ENCODE data around the gene CBR3. TPM values are rescaled to one million over a fixed set of nuclear protein-coding genes. Genes with fewer than 3 reads are reported as not detected.

Gene CBR3
- total RNA-seq: 3.4 to 7.4 TPM (median 3.5 TPM) in 3 replicates
- long read RNA-seq, partial matches to known transcripts: 0 of 4 reads
- long read RNA-seq, other reads (novel, unspliced or antisense): 1 of 4 reads

DNA sequence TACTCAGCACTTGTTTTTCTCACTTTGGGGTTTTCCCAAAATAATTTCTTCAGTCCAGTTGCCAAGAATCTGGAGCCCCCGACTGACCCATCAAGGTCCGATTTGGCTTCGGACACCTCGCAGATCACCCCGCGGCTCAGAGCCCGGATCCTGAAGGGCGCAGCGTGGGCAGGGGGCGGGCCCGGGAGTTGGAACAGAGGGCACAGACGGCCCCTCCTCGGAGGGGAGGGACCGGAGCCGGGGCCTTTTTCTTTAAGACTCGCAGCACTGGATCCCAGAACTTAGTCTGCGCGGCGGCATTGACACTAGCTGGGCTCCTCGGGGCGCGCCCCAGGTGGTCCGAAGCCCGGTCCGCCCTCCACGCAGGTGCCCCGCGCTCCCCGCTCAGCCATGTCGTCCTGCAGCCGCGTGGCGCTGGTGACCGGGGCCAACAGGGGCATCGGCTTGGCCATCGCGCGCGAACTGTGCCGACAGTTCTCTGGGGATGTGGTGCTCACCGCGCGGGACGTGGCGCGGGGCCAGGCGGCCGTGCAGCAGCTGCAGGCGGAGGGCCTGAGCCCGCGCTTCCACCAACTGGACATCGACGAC is at the start of gene CBR3:
CBR3 (plus strand) TSS at position 277 of the 588 bp plus-strand sequence; CDS start at position 391, 114 bp downstream.
- H3K4me1 Mint-ChIP-seq (ENCODE audit: low read depth): peaks cover 19% of the 10 kb centered on the region
- TF ChIP-seq, protein P1, sequence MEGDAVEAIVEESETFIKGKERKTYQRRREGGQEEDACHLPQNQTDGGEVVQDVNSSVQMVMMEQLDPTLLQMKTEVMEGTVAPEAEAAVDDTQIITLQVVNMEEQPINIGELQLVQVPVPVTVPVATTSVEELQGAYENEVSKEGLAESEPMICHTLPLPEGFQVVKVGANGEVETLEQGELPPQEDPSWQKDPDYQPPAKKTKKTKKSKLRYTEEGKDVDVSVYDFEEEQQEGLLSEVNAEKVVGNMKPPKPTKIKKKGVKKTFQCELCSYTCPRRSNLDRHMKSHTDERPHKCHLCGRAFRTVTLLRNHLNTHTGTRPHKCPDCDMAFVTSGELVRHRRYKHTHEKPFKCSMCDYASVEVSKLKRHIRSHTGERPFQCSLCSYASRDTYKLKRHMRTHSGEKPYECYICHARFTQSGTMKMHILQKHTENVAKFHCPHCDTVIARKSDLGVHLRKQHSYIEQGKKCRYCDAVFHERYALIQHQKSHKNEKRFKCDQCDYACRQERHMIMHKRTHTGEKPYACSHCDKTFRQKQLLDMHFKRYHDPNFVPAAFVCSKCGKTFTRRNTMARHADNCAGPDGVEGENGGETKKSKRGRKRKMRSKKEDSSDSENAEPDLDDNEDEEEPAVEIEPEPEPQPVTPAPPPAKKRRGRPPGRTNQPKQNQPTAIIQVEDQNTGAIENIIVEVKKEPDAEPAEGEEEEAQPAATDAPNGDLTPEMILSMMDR (IDR thresholded peaks at IDR 0.05): no peak
- H3K4me3 Mint-ChIP-seq (ENCODE audit: unreplicated experiment): peak within 1 kb of the TSS; percentile 87
- no peaks in the 10 kb centered on the region for H3K27me3 Mint-ChIP-seq (ENCODE audit: low read depth)
- peak; percentile 92 for DNase-seq (ENCODE audit: low spot score)
- H3K9me3 Mint-ChIP-seq (ENCODE audit: low read depth): no peaks in the 10 kb centered on the region
- peak within 1 kb of the TSS; percentile 88 for H3K27ac Mint-ChIP-seq (ENCODE audit: unreplicated experiment)
- H3K36me3 Mint-ChIP-seq (ENCODE audit: low read depth): no peaks in the 10 kb centered on the region

DNA sequence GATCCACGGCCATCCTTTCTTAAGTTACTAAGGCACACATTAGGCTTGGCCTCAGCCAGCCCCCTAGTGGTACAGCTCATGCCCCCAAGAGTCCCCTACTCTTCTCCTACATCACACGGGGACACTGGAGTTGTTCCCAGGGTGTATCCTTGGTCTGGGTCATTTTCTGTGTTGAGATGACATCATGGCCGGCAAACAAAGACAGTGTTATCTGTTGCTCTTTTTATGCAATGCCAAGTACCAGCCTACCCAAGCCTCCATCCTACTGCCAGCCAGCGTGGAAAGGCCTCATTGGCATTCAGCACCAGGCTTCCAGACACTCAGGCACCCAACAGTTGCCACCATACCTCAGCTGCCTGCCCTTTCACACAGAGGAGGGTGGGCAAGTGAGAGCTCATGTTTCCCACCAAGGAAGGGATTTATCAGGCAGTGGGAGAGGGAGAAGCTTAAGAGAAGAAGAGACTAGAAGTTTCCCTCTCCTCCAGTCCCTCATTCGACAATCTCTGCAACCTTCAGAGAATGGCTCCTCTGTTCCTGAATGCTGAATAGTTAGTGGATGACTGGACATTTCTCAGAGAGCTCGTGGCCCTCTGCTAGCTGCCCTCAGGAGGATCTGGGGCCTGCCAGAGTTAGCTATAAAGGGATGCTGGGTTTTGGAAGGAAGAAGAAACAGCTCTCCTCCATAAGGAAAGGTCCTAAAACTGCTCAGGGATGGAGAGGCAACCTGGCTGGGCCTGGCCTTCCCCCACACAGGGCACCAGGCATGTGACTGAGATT is 47.3 kb upstream of the CBR3 start:
- Mint-ChIP-seq H3K9me3 (ENCODE audit: low read depth) (no peaks in the 10 kb centered on the region), H3K27ac (ENCODE audit: unreplicated experiment) (no peak overlapping the region), H3K4me3 (ENCODE audit: unreplicated experiment) (no peak overlapping the region), H3K36me3 (ENCODE audit: low read depth) (no peaks in the 10 kb centered on the region), H3K4me1 (ENCODE audit: low read depth) (no peaks in the 10 kb centered on the region), H3K27me3 (ENCODE audit: low read depth) (no peaks in the 10 kb centered on the region)
- no peak for DNase-seq (ENCODE audit: low spot score)
- TF ChIP-seq, protein P1 (IDR thresholded peaks at IDR 0.05): no peak

DNA sequence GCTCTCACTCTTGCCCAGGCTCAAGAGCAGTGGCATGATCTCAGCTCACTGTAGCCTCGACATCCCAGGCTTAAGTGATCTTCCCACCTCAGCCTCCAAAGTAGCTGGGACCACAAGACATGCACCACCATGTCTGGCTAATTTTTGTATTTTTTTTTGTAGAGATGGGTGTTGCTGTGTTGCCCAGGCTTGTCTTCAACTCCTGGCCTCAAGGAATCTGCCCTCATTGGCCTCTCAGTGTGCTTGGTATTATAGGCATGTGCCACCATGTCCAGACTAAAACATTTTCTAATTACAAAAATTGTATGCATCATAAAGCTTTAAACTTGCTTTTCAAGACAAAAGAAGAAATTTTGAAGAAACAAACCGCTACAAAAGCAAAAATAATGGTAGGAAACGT is 44.9 kb upstream of the CBR3 start:
- peaks cover 7% of the 10 kb centered on the region for H3K9me3 Mint-ChIP-seq (ENCODE audit: low read depth)
- DNase-seq (ENCODE audit: low spot score): no peak
- TF ChIP-seq, protein P1 (IDR thresholded peaks at IDR 0.05): no peak
- H3K4me1 Mint-ChIP-seq (ENCODE audit: low read depth): no peaks in the 10 kb centered on the region
- no peak overlapping the region for H3K4me3 Mint-ChIP-seq (ENCODE audit: unreplicated experiment)
- no peak overlapping the region for H3K27ac Mint-ChIP-seq (ENCODE audit: unreplicated experiment)
- H3K36me3 Mint-ChIP-seq (ENCODE audit: low read depth): peaks cover 6% of the 10 kb centered on the region
- no peaks in the 10 kb centered on the region for H3K27me3 Mint-ChIP-seq (ENCODE audit: low read depth)

DNA sequence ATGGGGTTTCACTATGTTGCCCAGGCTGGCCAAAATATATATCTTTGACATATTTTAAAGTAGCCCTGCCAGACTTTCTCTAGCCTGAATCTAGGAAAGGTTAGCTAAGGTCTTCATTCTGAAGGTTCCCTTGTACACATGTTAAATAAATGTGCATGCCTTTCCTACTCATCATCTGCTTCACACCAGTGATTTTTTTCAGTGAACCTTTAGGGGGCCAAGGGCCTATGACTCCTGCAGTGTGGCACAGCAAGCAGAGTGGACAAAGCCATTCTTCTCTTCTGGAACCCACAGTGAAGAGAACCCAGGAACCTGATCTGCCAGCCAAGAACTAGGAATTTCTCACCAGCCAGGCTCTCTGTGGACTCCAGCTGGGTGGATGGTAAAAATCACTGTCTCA is 42.2 kb upstream of the CBR3 start:
- H3K27ac Mint-ChIP-seq (ENCODE audit: unreplicated experiment): no peak overlapping the region
- no peak for DNase-seq (ENCODE audit: low spot score)
- H3K9me3 Mint-ChIP-seq (ENCODE audit: low read depth): peaks cover 7% of the 10 kb centered on the region
- peaks cover 9% of the 10 kb centered on the region for H3K4me1 Mint-ChIP-seq (ENCODE audit: low read depth)
- H3K27me3 Mint-ChIP-seq (ENCODE audit: low read depth): no peaks in the 10 kb centered on the region
- peaks cover 6% of the 10 kb centered on the region for H3K36me3 Mint-ChIP-seq (ENCODE audit: low read depth)
- H3K4me3 Mint-ChIP-seq (ENCODE audit: unreplicated experiment): no peak overlapping the region
- TF ChIP-seq, protein P1 (IDR thresholded peaks at IDR 0.05): no peak

DNA sequence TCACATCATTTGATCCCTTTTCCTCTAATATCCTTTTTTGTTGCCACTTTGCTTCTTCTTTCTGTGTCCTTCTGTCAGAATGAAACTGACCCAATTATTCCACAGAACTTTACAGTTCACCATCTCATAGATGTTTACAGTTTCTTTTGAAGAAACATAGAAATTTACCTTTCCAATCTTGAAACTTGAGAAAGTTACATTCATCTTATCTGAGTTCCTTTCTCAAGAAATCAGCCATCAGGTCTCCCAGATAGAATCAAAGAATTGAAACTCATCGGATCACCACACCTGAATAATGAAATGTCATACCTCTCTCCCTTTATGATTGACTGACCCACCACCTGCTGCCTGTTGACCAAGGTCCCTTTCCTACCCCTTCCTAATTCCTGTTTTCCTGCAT is 41.4 kb upstream of the CBR3 start:
- no peak for DNase-seq (ENCODE audit: low spot score)
- H3K27me3 Mint-ChIP-seq (ENCODE audit: low read depth): no peaks in the 10 kb centered on the region
- no peak overlapping the region for H3K27ac Mint-ChIP-seq (ENCODE audit: unreplicated experiment)
- H3K9me3 Mint-ChIP-seq (ENCODE audit: low read depth): peaks cover 7% of the 10 kb centered on the region
- H3K4me3 Mint-ChIP-seq (ENCODE audit: unreplicated experiment): no peak overlapping the region
- peaks cover 6% of the 10 kb centered on the region for H3K36me3 Mint-ChIP-seq (ENCODE audit: low read depth)
- H3K4me1 Mint-ChIP-seq (ENCODE audit: low read depth): peaks cover 17% of the 10 kb centered on the region
- TF ChIP-seq, protein P1 (IDR thresholded peaks at IDR 0.05): no peak
